IMR-90 (cell line): ENCODE results near the gene NUDT16. TPM values are rescaled to one million over a fixed set of nuclear protein-coding genes. Genes with fewer than 3 reads are reported as not detected.
A peak's percentile ranks its signal among the peaks of the same experiment; 100 is the strongest.

Experiments used
- ATAC-seq: fragments of 200-7000 bp; cut with Tn5 transposase; 2 replicates; pipeline ENCODE4 v1.9.1; 2020; ENCODE audit warnings: low read depth, mild to moderate bottlenecking, moderate library complexity
- BruUV-seq: library from RNA; stranded (reverse); fragments of 400-500 nt; replicated peaks from 2 replicates; lab custom pipeline; 2021; lab: Mats Ljungman, UMichigan
- CTCF ChIA-PET: fragments of 300-600 bp; formaldehyde crosslinking; extraction: SDS; loops from one replicate; lab custom pipeline; 2021; ENCODE audit warnings: antibody characterized with exemption; lab: Yijun Ruan, JAX
- POLR2A ChIA-PET: fragments of 300-600 bp; sonication (Branson Sonifier 250); formaldehyde crosslinking; loops from one replicate; lab custom pipeline; 2022; ENCODE audit warnings: antibody characterized with exemption; ENCODE audit not compliant: unreplicated experiment; lab: Charles Lee
- DNase-seq: peaks from one replicate; pipeline ENCODE4 v3.0.0; 2013
- H2AFZ ChIP-seq: replicated peaks from 2 replicates; pipeline ENCODE3; 2013; ENCODE audit warnings: low read length, mild to moderate bottlenecking; ENCODE audit not compliant: poor library complexity
- H2AK5ac ChIP-seq: 2 replicates; pipeline ENCODE4 v1.6.1; 2013; ENCODE audit warnings: low read depth, low read length, inconsistent platforms
- H2AK9ac ChIP-seq: replicated peaks from 2 replicates; pipeline ENCODE3; 2013; ENCODE audit warnings: mild to moderate bottlenecking, low read depth, low read length, moderate library complexity; ENCODE audit not compliant: poor library complexity
- H2BK120ac ChIP-seq: 2 replicates; pipeline ENCODE4 v1.6.1; 2013; ENCODE audit warnings: low read depth, low read length, inconsistent platforms
- H2BK15ac ChIP-seq: 3 replicates; pipeline ENCODE4 v1.6.1; 2013; ENCODE audit warnings: low read depth, low read length, inconsistent platforms
- H2BK20ac ChIP-seq: 2 replicates; pipeline ENCODE4 v1.6.1; 2013; ENCODE audit warnings: low read depth, mild to moderate bottlenecking, inconsistent platforms, low read length, moderate library complexity
- H2BK5ac ChIP-seq: 2 replicates; pipeline ENCODE4 v1.6.1; 2013; ENCODE audit warnings: mild to moderate bottlenecking, low read depth, low read length, inconsistent platforms; ENCODE audit not compliant: poor library complexity, severe bottlenecking
- H3K14ac ChIP-seq: replicated peaks from 2 replicates; pipeline ENCODE4 v1.6.1; 2013; ENCODE audit warnings: low read depth, low read length, inconsistent platforms
- H3K18ac ChIP-seq: 2 replicates; pipeline ENCODE4 v1.6.1; 2013; ENCODE audit warnings: low read depth, low read length, control low read depth
- H3K23ac ChIP-seq: 2 replicates; pipeline ENCODE4 v1.6.1; 2013; ENCODE audit warnings: low read depth, low read length, inconsistent platforms
- H3K27ac ChIP-seq: 2 replicates; pipeline ENCODE4 v1.5.1; 2013; ENCODE audit warnings: mild to moderate bottlenecking, control low read depth, low read length; ENCODE audit not compliant: insufficient read depth
- H3K27me3 ChIP-seq: 2 replicates; pipeline ENCODE4 v1.6.1; 2013; ENCODE audit warnings: low read length; ENCODE audit not compliant: control insufficient read depth, insufficient read depth
- H3K36me3 ChIP-seq: 2 replicates; pipeline ENCODE4 v1.6.1; 2013; ENCODE audit warnings: low read length, mixed read lengths; ENCODE audit not compliant: control insufficient read depth, insufficient read depth
- H3K4ac ChIP-seq: 2 replicates; pipeline ENCODE4 v1.6.1; 2013; ENCODE audit warnings: low read depth, low read length, inconsistent platforms
- H3K4me1 ChIP-seq: 2 replicates; pipeline ENCODE4 v1.6.1; 2013; ENCODE audit warnings: low read length, mixed read lengths; ENCODE audit not compliant: control insufficient read depth, insufficient read depth
- H3K4me2 ChIP-seq: 2 replicates; pipeline ENCODE4 v1.6.1; 2013; ENCODE audit warnings: low read depth, mild to moderate bottlenecking, control low read depth, low read length, moderate library complexity
- H3K4me3 ChIP-seq: 2 replicates; pipeline ENCODE4 v1.5.1; 2013; ENCODE audit warnings: low read depth, mild to moderate bottlenecking, control low read depth, low read length, moderate library complexity; ENCODE audit not compliant: insufficient read depth
- H3K56ac ChIP-seq: 2 replicates; pipeline ENCODE4 v1.6.1; 2013; ENCODE audit warnings: low read length, inconsistent platforms; ENCODE audit not compliant: insufficient read depth; ENCODE audit errors: extremely low read depth
- H3K79me1 ChIP-seq, 2 experiments: 2 replicates each; pipeline ENCODE4 v1.6.1; 2013; ENCODE audit warnings: low read length in 2 of 2, inconsistent platforms in 1 of 2, low read depth in 1 of 2
- H3K9ac ChIP-seq: 2 replicates; pipeline ENCODE4 v1.6.1; 2013; ENCODE audit warnings: low read depth, low read length, control low read depth
- H3K9me1 ChIP-seq: 2 replicates; pipeline ENCODE4 v1.6.1; 2013; ENCODE audit warnings: low read length, inconsistent platforms; ENCODE audit not compliant: insufficient read depth
- H3K9me3 ChIP-seq: 2 replicates; pipeline ENCODE4 v1.6.1; 2013; ENCODE audit warnings: low read length; ENCODE audit not compliant: control insufficient read depth, insufficient read depth
- H4K20me1 ChIP-seq: 2 replicates; pipeline ENCODE4 v1.6.1; 2013; ENCODE audit warnings: low read length, inconsistent platforms; ENCODE audit not compliant: insufficient read depth
- H4K5ac ChIP-seq: 2 replicates; pipeline ENCODE4 v1.6.1; 2013; ENCODE audit warnings: mild to moderate bottlenecking, low read depth, low read length, control low read depth
- H4K8ac ChIP-seq, 2 experiments: 2 replicates each; pipeline ENCODE4 v1.6.1; 2013; ENCODE audit warnings: low read depth in 2 of 2, low read length in 2 of 2, control low read depth in 1 of 2, inconsistent platforms in 1 of 2
- H4K91ac ChIP-seq: 2 replicates; pipeline ENCODE4 v1.6.1; 2013; ENCODE audit warnings: low read depth, low read length, inconsistent platforms; ENCODE audit not compliant: insufficient read depth
- BHLHE40 ChIP-seq: fragments of 150-350 bp; IDR thresholded peaks from 2 replicates; pipeline ENCODE4 v1.6.1; 2016; ENCODE audit warnings: mild to moderate bottlenecking, low read depth, low read length
- CHD1 ChIP-seq: IDR thresholded peaks from 2 replicates; pipeline ENCODE4 v1.6.1; 2012; ENCODE audit warnings: low read depth, low read length, improper control_type of control experiment
- CTCF ChIP-seq: conservative IDR thresholded peaks from 2 replicates; pipeline ENCODE4 v1.5.1; 2012; ENCODE audit warnings: mild to moderate bottlenecking, low read depth, low read length, improper control_type of control experiment
- ELK1 ChIP-seq: fragments of 150-350 bp; IDR thresholded peaks from 2 replicates; pipeline ENCODE4 v1.6.1; 2016; ENCODE audit warnings: low read depth, mild to moderate bottlenecking, low read length, moderate library complexity, borderline replicate concordance
- FOS ChIP-seq: fragments of 150-350 bp; IDR thresholded peaks from 2 replicates; pipeline ENCODE4 v1.6.1; 2016; ENCODE audit warnings: low read depth, low read length
- MAFK ChIP-seq: IDR thresholded peaks from 2 replicates; pipeline ENCODE4 v1.6.1; 2012; ENCODE audit warnings: low read depth, low read length, improper control_type of control experiment
- MXI1 ChIP-seq: IDR thresholded peaks from 2 replicates; pipeline ENCODE4 v1.6.1; 2012; ENCODE audit warnings: low read depth, mild to moderate bottlenecking, low read length, moderate library complexity, borderline replicate concordance
- NFE2L2 ChIP-seq: fragments of 150-350 bp; IDR thresholded peaks from 2 replicates; pipeline ENCODE4 v1.6.1; 2016; ENCODE audit warnings: low read depth, mild to moderate bottlenecking, low read length
- POLR2A ChIP-seq: IDR thresholded peaks from 2 replicates; pipeline ENCODE4 v1.6.1; 2012; ENCODE audit warnings: mild to moderate bottlenecking, low read depth, low read length
- RCOR1 ChIP-seq: IDR thresholded peaks from 2 replicates; pipeline ENCODE4 v1.6.1; 2012; ENCODE audit warnings: mild to moderate bottlenecking, low read length, improper control_type of control experiment; ENCODE audit not compliant: insufficient replicate concordance
- SMC3 ChIP-seq: fragments of 150-350 bp; IDR thresholded peaks from 2 replicates; pipeline ENCODE4 v1.6.1; 2016; ENCODE audit warnings: low read depth, mild to moderate bottlenecking, antibody characterized with exemption, low read length, moderate library complexity
- USF2 ChIP-seq: fragments of 150-350 bp; IDR thresholded peaks from 2 replicates; pipeline ENCODE4 v1.6.1; 2017; ENCODE audit warnings: mild to moderate bottlenecking, antibody characterized with exemption, low read length, low read depth
- WGBS, 2 experiments: methylation state at CpG; one replicate each; pipeline versions ENCODE4 v1.1.5 to v1.1.7; 2013; ENCODE audit warnings: missing lambda C conversion rate in 2 of 2; ENCODE audit not compliant: insufficient read length in 1 of 2; ENCODE audit errors: extremely low coverage in 2 of 2; 5-methylcytosine and 5-hydroxymethylcytosine counted together
- dilution Hi-C: fragments of 300-500 bp; cut with HindIII; formaldehyde crosslinking; loops from one replicate; pipeline ENCODE4 v1.14.3; 2018; ENCODE audit warnings: low sequenced_read_pairs; ENCODE audit not compliant: unreplicated experiment
- in situ Hi-C: fragments of 300-500 bp; cut with MboI; formaldehyde crosslinking; loops from 3 replicates; pipeline ENCODE4 v1.14.3; 2019; ENCODE audit warnings: low sequenced_read_pairs, inconsistent platforms, mixed read lengths
- intact Hi-C: fragments of 100-400 bp; cut with micrococcal nuclease; formaldehyde crosslinking; loops from 2 replicates; pipeline ENCODE4 v1.10.0; 2022
- polyA plus RNA-seq, 3 experiments: library from polyadenylated mRNA; depleted of rRNA; stranded (reverse); fragments of >200 nt; gene quantifications; 2 replicates each; pipeline ENCODE4 v1.2.3, GENCODE V29; 2012; ENCODE audit warnings: low replicate concordance in 1 of 3
- total RNA-seq: library from RNA; depleted of rRNA; stranded (reverse); fragments of >200 nt; gene quantifications from 2 replicates; pipeline ENCODE4 v1.2.3, GENCODE V29; 2012

Gene NUDT16
- total and polyA plus RNA-seq, 2 of the 4 experiments (the other 2 are of a cell fraction) = 8.9 to 10.4 TPM

- no peak overlapping the region for H3K56ac ChIP-seq
- H3K4me3 ChIP-seq = no peak overlapping the region
- H3K9me3 ChIP-seq = no peaks in the 10 kb centered on the region
- H3K36me3 ChIP-seq = no peaks in the 10 kb centered on the region
- no CpG with 5 or more reads among the region's 6 CpGs for WGBS, 2 experiments
- H3K27me3 ChIP-seq = no peaks in the 10 kb centered on the region; the same call in 1 of the 2 replicates
- DNase-seq (peak; percentile 5), ATAC-seq (no peak)
- H4K8ac ChIP-seq = no peak overlapping the region
- no peak overlapping the region for H3K4me2 ChIP-seq
- H3K14ac ChIP-seq = no peak overlapping the region
- H4K91ac ChIP-seq = no peak overlapping the region
- H3K18ac ChIP-seq = no peak overlapping the region
- no peaks in the 10 kb centered on the region for H3K4me1 ChIP-seq
- H2AFZ ChIP-seq = no peak overlapping the region
- no peak overlapping the region for H3K9ac ChIP-seq
- TF ChIP-seq MAFK (no peak), POLR2A (no peak), BHLHE40 (no peak), RCOR1 (no peak), MXI1 (no peak), ELK1 (no peak), NFE2L2 (no peak), CTCF (no peak), FOS (no peak), CHD1 (no peak), SMC3 (no peak), USF2 (no peak)
- dilution Hi-C loops (no loop called here), in situ Hi-C loops (no loop called here), intact Hi-C loops (no loop called here)
- no peaks in the 10 kb centered on the region for H3K9me1 ChIP-seq
- H3K79me1 ChIP-seq = no peaks in the 10 kb centered on the region
- H2AK5ac ChIP-seq = no peak overlapping the region
- no peaks in the 10 kb centered on the region for H4K20me1 ChIP-seq
- POLR2A ChIA-PET = no interaction called here
- no peak overlapping the region for H2BK15ac ChIP-seq
- CTCF ChIA-PET = no interaction called here
- BruUV-seq = no TSS peak
- no peak overlapping the region for H3K27ac ChIP-seq
- H2BK20ac ChIP-seq = no peak overlapping the region
- H4K5ac ChIP-seq = no peak overlapping the region
- H3K4ac ChIP-seq = no peak overlapping the region
- no peak overlapping the region for H2BK5ac ChIP-seq
- no peak overlapping the region for H2AK9ac ChIP-seq
- no peak overlapping the region for H2BK120ac ChIP-seq
- no peak overlapping the region for H3K23ac ChIP-seq
These were observed 11.5 kb downstream of the NUDT16 start for GRCh38 chr3:131393051-131393450.
